ENCODE data around the gene SAG. TPM values are rescaled to one million over a fixed set of nuclear protein-coding genes. Genes with fewer than 3 reads are reported as not detected.

The SAG gene
- total and polyA plus RNA-seq, 2 of the 13 experiments (the other 11 are each of a cell fraction or from before 2014, with no cell fraction given): not detected

DNA sequence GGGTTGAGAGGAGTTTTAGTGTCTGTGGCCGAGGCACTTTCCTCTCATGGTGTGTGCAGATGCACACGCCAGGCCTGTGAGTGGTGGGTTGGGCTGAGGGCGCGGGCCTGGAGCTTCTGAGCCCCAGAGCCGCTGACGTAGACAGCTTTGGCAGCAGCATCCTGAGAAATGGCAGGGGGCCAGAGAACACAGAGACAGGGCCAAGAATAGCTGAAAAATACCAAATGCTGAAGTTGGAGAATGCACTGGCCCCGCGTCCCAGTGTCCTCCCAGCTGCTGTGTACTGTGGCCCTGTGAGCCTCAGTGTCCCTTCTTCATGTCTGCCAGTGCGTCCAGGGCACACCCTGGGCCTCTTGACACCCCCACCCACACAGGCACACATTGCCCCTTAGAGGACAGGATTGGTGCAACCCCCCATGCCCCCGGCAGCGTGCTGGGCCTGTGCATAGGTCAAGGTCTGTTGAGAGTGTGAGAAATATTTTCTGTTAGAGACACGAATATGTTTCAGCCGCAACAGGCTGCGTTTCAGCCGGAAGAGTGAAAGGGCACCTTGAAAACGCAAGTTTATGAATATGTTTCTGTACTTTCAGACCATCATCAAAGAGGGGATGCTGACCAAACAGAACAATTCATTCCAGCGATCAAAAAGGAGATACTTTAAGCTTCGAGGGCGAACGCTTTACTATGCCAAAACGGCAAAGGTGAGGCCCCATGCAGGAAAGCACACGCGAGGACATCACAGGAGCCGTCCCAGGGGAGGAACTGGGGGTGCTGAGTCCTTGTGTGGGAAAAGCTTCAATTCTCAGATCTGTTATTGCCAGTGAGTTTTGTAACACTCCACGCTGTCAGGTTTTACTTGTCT lies 80.3 kb downstream of the SAG start (continued):
- TF ChIP-seq, protein P1, sequence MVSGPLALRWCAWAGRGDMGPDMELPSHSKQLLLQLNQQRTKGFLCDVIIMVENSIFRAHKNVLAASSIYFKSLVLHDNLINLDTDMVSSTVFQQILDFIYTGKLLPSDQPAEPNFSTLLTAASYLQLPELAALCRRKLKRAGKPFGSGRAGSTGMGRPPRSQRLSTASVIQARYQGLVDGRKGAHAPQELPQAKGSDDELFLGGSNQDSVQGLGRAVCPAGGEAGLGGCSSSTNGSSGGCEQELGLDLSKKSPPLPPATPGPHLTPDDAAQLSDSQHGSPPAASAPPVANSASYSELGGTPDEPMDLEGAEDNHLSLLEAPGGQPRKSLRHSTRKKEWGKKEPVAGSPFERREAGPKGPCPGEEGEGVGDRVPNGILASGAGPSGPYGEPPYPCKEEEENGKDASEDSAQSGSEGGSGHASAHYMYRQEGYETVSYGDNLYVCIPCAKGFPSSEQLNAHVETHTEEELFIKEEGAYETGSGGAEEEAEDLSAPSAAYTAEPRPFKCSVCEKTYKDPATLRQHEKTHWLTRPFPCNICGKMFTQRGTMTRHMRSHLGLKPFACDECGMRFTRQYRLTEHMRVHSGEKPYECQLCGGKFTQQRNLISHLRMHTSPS (CRISPR knock-in tag; IDR thresholded peaks at IDR 0.05; ENCODE audit: low read depth): peak; percentile 70; the same call in 1 of the 2 replicates
- no peak for TF ChIP-seq JDP2 (CRISPR knock-in tag; IDR thresholded peaks at IDR 0.05; ENCODE audit: borderline replicate concordance)
- TF ChIP-seq ZNF615 (CRISPR knock-in tag; IDR thresholded peaks at IDR 0.05; ENCODE audit: borderline replicate concordance): 0 out of 2 replicates have a peak, but pooled peaks have one; percentile 63
- TF ChIP-seq SIN3B (IDR thresholded peaks at IDR 0.05; ENCODE audit: low read length): no peak
- no peak; the same call in 1 of the 2 replicates for TF ChIP-seq ZNF839 (CRISPR knock-in tag; IDR thresholded peaks at IDR 0.05; ENCODE audit: borderline replicate concordance)
- peak; percentile 47; the same call in 1 of the 2 replicates for TF ChIP-seq FOXK1 (CRISPR knock-in tag; IDR thresholded peaks at IDR 0.05; ENCODE audit: borderline replicate concordance, low read depth)
- no peak for TF ChIP-seq HMGA1 (CRISPR knock-in tag; conservative IDR thresholded peaks at IDR 0.05)
- TF ChIP-seq ZNF720 (CRISPR knock-in tag; IDR thresholded peaks at IDR 0.05): no peak
- no peak for TF ChIP-seq CREB3 (CRISPR knock-in tag; IDR thresholded peaks at IDR 0.05)
- no peak for TF ChIP-seq IKZF5 (CRISPR knock-in tag; IDR thresholded peaks at IDR 0.05)
- TF ChIP-seq ZNF292 (CRISPR knock-in tag; IDR thresholded peaks at IDR 0.05; ENCODE audit: borderline replicate concordance, low read depth): peak; percentile 86; the same call in 1 of the 2 replicates
- peak; percentile 47; the same call in 1 of the 2 replicates for TF ChIP-seq ZNF607 (CRISPR knock-in tag; IDR thresholded peaks at IDR 0.05; ENCODE audit: borderline replicate concordance)
- no peak for TF ChIP-seq ZNF570 (CRISPR knock-in tag; IDR thresholded peaks at IDR 0.05; ENCODE audit: borderline replicate concordance)
- TF ChIP-seq KLF13 (CRISPR knock-in tag; IDR thresholded peaks at IDR 0.05): 0 out of 2 replicates have a peak, but pooled peaks have one; percentile 70
- TF ChIP-seq U2AF2 (IDR thresholded peaks at IDR 0.05; ENCODE audit: low read depth, low read length): no peak
- no peak for TF ChIP-seq HHEX (CRISPR knock-in tag; IDR thresholded peaks at IDR 0.05)
- no peak for TF ChIP-seq MIXL1 (CRISPR knock-in tag; IDR thresholded peaks at IDR 0.05)
- no peak for TF ChIP-seq MAZ (IDR thresholded peaks at IDR 0.05; ENCODE audit: borderline replicate concordance, low read depth, low read length)
- peak; percentile 68 for TF ChIP-seq MAZ (CRISPR knock-in tag; IDR thresholded peaks at IDR 0.05; ENCODE audit: low read depth)
- TF ChIP-seq ATM (IDR thresholded peaks at IDR 0.05; ENCODE audit: borderline replicate concordance): no peak
- TF ChIP-seq ZBTB44 (CRISPR knock-in tag; IDR thresholded peaks at IDR 0.05): no peak
- TF ChIP-seq, protein P2, sequence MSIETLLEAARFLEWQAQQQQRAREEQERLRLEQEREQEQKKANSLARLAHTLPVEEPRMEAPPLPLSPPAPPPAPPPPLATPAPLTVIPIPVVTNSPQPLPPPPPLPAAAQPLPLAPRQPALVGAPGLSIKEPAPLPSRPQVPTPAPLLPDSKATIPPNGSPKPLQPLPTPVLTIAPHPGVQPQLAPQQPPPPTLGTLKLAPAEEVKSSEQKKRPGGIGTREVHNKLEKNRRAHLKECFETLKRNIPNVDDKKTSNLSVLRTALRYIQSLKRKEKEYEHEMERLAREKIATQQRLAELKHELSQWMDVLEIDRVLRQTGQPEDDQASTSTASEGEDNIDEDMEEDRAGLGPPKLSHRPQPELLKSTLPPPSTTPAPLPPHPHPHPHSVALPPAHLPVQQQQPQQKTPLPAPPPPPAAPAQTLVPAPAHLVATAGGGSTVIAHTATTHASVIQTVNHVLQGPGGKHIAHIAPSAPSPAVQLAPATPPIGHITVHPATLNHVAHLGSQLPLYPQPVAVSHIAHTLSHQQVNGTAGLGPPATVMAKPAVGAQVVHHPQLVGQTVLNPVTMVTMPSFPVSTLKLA (IDR thresholded peaks at IDR 0.05): no peak
